KMS-11 (cell line): Measurements from ENCODE around the gene KDELR3.

Source experiments
- H2AFZ ChIP-seq: fragments of 200-600 bp; sonication (generic); 2 replicates; pipeline ENCODE4 v1.6.1; 2016; ENCODE audit warnings: antibody characterized with exemption, mixed run types, low read depth
- H3K27ac ChIP-seq: fragments of 200-600 bp; sonication (generic); 2 replicates; pipeline ENCODE4 v1.6.1; 2016; ENCODE audit warnings: mild to moderate bottlenecking, mixed run types
- H3K27me3 ChIP-seq: fragments of 200-600 bp; sonication (generic); 2 replicates; pipeline ENCODE4 v1.6.1; 2017; ENCODE audit warnings: mild to moderate bottlenecking, low read depth, mixed run types, moderate library complexity; ENCODE audit not compliant: insufficient read depth
- H3K36me3 ChIP-seq: fragments of 200-600 bp; sonication (generic); 2 replicates; pipeline ENCODE4 v1.6.1; 2017; ENCODE audit warnings: mild to moderate bottlenecking, mixed run types; ENCODE audit not compliant: insufficient read depth
- H3K4me1 ChIP-seq: fragments of 200-600 bp; sonication (generic); 2 replicates; pipeline ENCODE4 v1.6.1; 2016; ENCODE audit warnings: mild to moderate bottlenecking, low read depth, mixed run types; ENCODE audit not compliant: poor library complexity, severe bottlenecking
- H3K4me2 ChIP-seq: fragments of 200-600 bp; sonication (generic); 2 replicates; pipeline ENCODE4 v1.7.0; 2016; ENCODE audit warnings: mild to moderate bottlenecking, mixed run types
- H3K4me3 ChIP-seq: fragments of 200-600 bp; sonication (generic); IDR thresholded peaks from 2 replicates; pipeline ENCODE4 v1.6.1; 2017; ENCODE audit warnings: low read depth, low read length, mixed read lengths; ENCODE audit not compliant: insufficient read depth
- H3K79me2 ChIP-seq: fragments of 200-600 bp; sonication (generic); 2 replicates; pipeline ENCODE4 v1.6.1; 2016; ENCODE audit warnings: low read depth, mixed run types; ENCODE audit not compliant: insufficient read depth
- H3K9ac ChIP-seq: fragments of 200-600 bp; sonication (generic); 2 replicates; pipeline ENCODE4 v1.6.1; 2016; ENCODE audit warnings: mild to moderate bottlenecking, mixed run types
- H4K20me1 ChIP-seq: fragments of 200-600 bp; sonication (generic); 2 replicates; pipeline ENCODE4 v1.6.1; 2016; ENCODE audit warnings: mild to moderate bottlenecking, mixed run types; ENCODE audit not compliant: insufficient read depth
- TF ChIP-seq, protein P1 (sequence below): fragments of 200-600 bp; sonication (generic); conservative IDR thresholded peaks from 2 replicates; pipeline ENCODE4 v1.6.1; 2017; ENCODE audit warnings: low read depth, mild to moderate bottlenecking, antibody characterized with exemption, low read length, moderate library complexity, mixed read lengths

Gene KDELR3

DNA sequence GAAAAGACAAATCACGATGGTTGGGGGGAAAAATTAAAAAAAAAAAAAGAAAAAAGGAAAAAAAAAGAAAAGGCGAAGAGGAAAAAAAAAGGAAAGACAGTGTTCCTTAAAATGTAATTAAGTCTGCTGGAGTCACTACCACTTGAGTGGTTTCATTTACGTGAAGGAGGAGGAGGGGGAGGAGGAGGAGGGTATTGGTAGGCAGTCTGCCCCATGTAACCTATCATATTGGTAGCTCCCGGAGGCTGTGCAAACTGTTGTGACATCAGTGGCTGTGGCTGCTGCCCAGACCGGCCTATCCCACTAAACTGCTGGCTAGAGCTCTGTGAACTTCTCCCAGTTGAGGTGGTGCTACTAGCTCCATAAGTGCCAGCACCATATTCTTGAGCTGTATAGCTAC lies 17.9 kb downstream of the KDELR3 start:
- Histone ChIP-seq H3K36me3 (peaks cover 35% of the 10 kb centered on the region; the same call in 1 of the 2 replicates), H2AFZ (no peak overlapping the region), H3K4me2 (no peak overlapping the region), H3K27ac (no peak overlapping the region), H4K20me1 (no peaks in the 10 kb centered on the region; the same call in 1 of the 2 replicates), H3K79me2 (peaks cover 4% of the 10 kb centered on the region; the same call in 1 of the 2 replicates), H3K4me1 (peaks cover 63% of the 10 kb centered on the region), H3K9ac (no peak overlapping the region), H3K4me3 (no peak overlapping the region), H3K27me3 (no peaks in the 10 kb centered on the region)
- TF ChIP-seq, protein P1, sequence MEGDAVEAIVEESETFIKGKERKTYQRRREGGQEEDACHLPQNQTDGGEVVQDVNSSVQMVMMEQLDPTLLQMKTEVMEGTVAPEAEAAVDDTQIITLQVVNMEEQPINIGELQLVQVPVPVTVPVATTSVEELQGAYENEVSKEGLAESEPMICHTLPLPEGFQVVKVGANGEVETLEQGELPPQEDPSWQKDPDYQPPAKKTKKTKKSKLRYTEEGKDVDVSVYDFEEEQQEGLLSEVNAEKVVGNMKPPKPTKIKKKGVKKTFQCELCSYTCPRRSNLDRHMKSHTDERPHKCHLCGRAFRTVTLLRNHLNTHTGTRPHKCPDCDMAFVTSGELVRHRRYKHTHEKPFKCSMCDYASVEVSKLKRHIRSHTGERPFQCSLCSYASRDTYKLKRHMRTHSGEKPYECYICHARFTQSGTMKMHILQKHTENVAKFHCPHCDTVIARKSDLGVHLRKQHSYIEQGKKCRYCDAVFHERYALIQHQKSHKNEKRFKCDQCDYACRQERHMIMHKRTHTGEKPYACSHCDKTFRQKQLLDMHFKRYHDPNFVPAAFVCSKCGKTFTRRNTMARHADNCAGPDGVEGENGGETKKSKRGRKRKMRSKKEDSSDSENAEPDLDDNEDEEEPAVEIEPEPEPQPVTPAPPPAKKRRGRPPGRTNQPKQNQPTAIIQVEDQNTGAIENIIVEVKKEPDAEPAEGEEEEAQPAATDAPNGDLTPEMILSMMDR, result no peak

DNA sequence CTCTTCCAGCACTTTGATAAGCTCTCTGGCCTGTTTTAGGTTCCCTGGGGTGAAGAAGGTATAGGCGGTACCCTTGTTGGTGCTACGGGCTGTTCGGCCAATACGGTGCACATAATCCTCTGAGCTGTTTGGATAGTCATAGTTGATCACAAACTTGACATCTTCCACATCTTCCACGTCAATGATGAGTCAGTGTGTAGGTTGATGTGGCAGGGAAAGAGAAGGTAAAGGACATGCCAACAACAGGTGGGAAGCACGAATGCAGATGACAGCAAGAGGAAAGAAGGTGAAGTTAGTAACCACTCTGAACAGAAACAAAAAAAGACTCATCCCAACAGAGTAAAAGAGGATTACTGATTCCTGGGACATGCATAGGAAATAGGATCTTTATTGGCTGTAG lies 20.1 kb downstream of the KDELR3 start:
- Histone ChIP-seq H3K4me1 (peaks cover 85% of the 10 kb centered on the region), H4K20me1 (no peaks in the 10 kb centered on the region; the same call in 1 of the 2 replicates), H3K27me3 (no peaks in the 10 kb centered on the region), H3K27ac (no peak overlapping the region), H2AFZ (no peak overlapping the region), H3K4me2 (no peak overlapping the region), H3K79me2 (peaks cover 8% of the 10 kb centered on the region; the same call in 1 of the 2 replicates), H3K36me3 (peaks cover 35% of the 10 kb centered on the region; the same call in 1 of the 2 replicates), H3K4me3 (no peak overlapping the region), H3K9ac (no peak overlapping the region)
- TF ChIP-seq, protein P1, result no peak

DNA sequence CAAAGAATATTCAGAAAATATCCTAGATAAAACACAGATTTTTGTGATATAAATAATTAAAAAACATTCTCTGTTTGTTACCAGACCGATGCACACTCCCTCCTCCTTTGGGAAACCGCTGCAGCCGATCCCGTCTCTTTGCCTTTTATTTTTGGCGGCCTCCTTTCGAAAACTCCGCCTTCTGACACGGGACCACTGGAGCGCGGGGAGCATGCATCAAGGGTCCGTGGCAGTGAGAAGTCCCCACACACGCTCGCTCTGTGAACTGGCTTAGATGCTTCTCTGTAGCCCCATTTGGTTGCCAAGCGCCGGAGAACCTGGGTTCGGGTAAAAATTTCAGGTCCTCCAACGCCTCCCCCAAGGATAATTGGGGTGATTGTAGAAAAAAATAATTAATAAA lies 21.2 kb downstream of the KDELR3 start:
- H3K36me3 ChIP-seq, result peaks cover 39% of the 10 kb centered on the region; the same call in 1 of the 2 replicates
- no peak overlapping the region for H3K9ac ChIP-seq
- no peak overlapping the region for H3K4me3 ChIP-seq
- TF ChIP-seq, protein P1, result no peak
- no peaks in the 10 kb centered on the region for H3K27me3 ChIP-seq
- no peak overlapping the region for H3K27ac ChIP-seq
- H2AFZ ChIP-seq, result no peak overlapping the region
- peaks cover 20% of the 10 kb centered on the region; the same call in 1 of the 2 replicates for H3K79me2 ChIP-seq
- peaks cover 90% of the 10 kb centered on the region for H3K4me1 ChIP-seq
- H3K4me2 ChIP-seq, result no peak overlapping the region
- 0 out of 2 replicates have a peak, but pooled peaks cover 4% of the 10 kb centered on the region for H4K20me1 ChIP-seq

DNA sequence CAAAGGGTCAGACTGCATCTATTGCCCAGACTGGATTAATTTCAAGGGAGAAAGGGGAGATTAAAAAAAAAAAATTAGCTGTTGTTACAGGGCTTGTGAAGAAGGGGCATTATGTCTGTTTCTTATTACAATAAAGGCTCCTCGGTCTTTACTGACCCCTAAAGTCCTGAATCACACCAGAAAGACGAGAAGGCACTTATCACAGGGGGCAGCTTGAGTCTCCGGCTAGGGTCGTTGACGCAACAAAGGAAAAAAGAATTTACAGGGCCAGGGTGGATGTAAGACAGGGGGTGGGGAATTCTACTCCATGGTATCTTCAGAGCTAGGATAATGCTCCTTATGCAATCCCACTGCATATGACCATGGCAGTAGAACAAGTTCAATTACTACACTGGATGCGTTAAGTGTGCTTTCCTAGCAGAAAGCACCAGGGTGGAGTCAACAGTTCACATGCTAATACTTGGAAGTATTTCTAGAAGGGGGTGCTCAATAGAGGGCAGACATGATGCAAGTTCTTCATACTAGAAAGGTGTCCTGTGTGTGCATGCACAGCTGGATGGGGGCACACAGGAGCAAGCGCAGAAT lies 21.8 kb downstream of the KDELR3 start:
- Histone ChIP-seq H3K27ac (peak overlapping the region; percentile 14; the same call in 1 of the 2 replicates), H3K36me3 (peaks cover 39% of the 10 kb centered on the region; the same call in 1 of the 2 replicates), H3K79me2 (peaks cover 25% of the 10 kb centered on the region; the same call in 1 of the 2 replicates), H3K4me3 (no peak overlapping the region), H3K9ac (no peak overlapping the region), H3K4me2 (no peak overlapping the region), H2AFZ (no peak overlapping the region), H4K20me1 (0 out of 2 replicates have a peak, but pooled peaks cover 4% of the 10 kb centered on the region), H3K4me1 (peaks cover 91% of the 10 kb centered on the region), H3K27me3 (no peaks in the 10 kb centered on the region)
- TF ChIP-seq, protein P1, result no peak
